ENCODE results near the gene ATRNL1.

DNA sequence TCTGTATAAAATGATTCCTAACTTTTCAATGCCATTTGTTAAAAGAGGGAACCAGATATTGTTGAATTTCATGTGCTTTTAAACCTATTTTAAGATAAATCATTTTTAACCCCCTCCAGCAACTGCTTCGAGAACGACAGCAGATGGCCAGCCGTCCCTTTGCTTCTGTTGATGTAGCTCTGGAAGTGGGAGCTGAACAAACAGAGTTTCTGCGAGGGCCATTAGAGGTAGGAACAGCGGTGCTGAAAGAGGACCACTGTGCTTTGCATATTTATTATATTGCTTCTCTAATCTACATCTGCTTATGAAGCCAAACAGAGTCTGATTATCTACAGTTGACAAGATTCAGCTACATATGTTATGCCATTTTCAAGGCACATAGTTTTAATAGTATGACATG is 634.0 kb downstream of the ATRNL1 start:
- TF ChIP-seq CTCF (IDR thresholded peaks at IDR 0.05) (no peak), POLR2A (IDR thresholded peaks at IDR 0.05) (no peak)

All from Peyer's patch (tissue), 4 donors.